HepG2 (cell line): Measurements from ENCODE around the gene VPS50. TPM values are rescaled to one million over a fixed set of nuclear protein-coding genes. Genes with fewer than 3 reads are reported as not detected.

ENCODE experiments used
- ARID2 ChIP-seq: sonication (generic); formaldehyde crosslinking; IDR thresholded peaks from 2 replicates; pipeline ENCODE4 v1.8.1; 2022; ENCODE audit warnings: mild to moderate bottlenecking, missing genetic modification reagents, borderline replicate concordance
- EEA1 ChIP-seq: sonication (generic); formaldehyde crosslinking; IDR thresholded peaks from 2 replicates; pipeline ENCODE4 v1.5.1; 2020; ENCODE audit warnings: mild to moderate bottlenecking, missing genetic modification reagents, borderline replicate concordance
- FOXK2 ChIP-seq: fragments of 450-650 bp; IDR thresholded peaks from 2 replicates; pipeline ENCODE4 v1.6.1; 2016
- GATAD1 ChIP-seq: IDR thresholded peaks from 2 replicates; pipeline ENCODE4 v1.6.1; 2016; ENCODE audit warnings: missing genetic modification reagents, missing compliant biosample characterization
- HES4 ChIP-seq: sonication (generic); formaldehyde crosslinking; IDR thresholded peaks from 2 replicates; pipeline ENCODE4 v1.9.0; 2021; ENCODE audit warnings: mild to moderate bottlenecking, missing genetic modification reagents, borderline replicate concordance
- KDM5A ChIP-seq: fragments of 200-600 bp; sonication (generic); IDR thresholded peaks from 2 replicates; pipeline ENCODE4 v1.7.0; 2018; ENCODE audit warnings: antibody characterized with exemption, mild to moderate bottlenecking, low read length, borderline replicate concordance
- KDM5B ChIP-seq: sonication (generic); formaldehyde crosslinking; IDR thresholded peaks from 2 replicates; pipeline ENCODE4 v1.4.0; 2020; ENCODE audit warnings: missing genetic modification reagents, mild to moderate bottlenecking, borderline replicate concordance
- MATR3 ChIP-seq: sonication (generic); formaldehyde crosslinking; IDR thresholded peaks from 2 replicates; pipeline ENCODE4 v1.4.0; 2020; ENCODE audit warnings: missing genetic modification reagents
- MYNN ChIP-seq: sonication (generic); formaldehyde crosslinking; IDR thresholded peaks from 2 replicates; pipeline ENCODE4 v1.4.0; 2020; ENCODE audit warnings: mild to moderate bottlenecking, low read depth, missing genetic modification reagents
- PAWR ChIP-seq: sonication (generic); formaldehyde crosslinking; IDR thresholded peaks from 2 replicates; pipeline ENCODE4 v1.4.0; 2020; ENCODE audit warnings: missing genetic modification reagents, mild to moderate bottlenecking, borderline replicate concordance
- PRPF4 ChIP-seq: fragments of 200-400 bp; formaldehyde crosslinking; IDR thresholded peaks from 2 replicates; pipeline ENCODE4 v1.6.1; 2016; ENCODE audit warnings: low read length, low read depth; ENCODE audit not compliant: poor library complexity, severe bottlenecking
- SNAI1 ChIP-seq: sonication (generic); formaldehyde crosslinking; IDR thresholded peaks from 2 replicates; pipeline ENCODE4 v1.5.0; 2020; ENCODE audit warnings: mild to moderate bottlenecking, missing genetic modification reagents, borderline replicate concordance
- SRSF1 ChIP-seq: fragments of 200-400 bp; formaldehyde crosslinking; optimal IDR thresholded peaks from 2 replicates; pipeline ENCODE3; 2017; ENCODE audit warnings: mild to moderate bottlenecking, low read depth, low read length, moderate library complexity
- STAT5B ChIP-seq: sonication (generic); formaldehyde crosslinking; IDR thresholded peaks from 2 replicates; pipeline ENCODE4 v1.4.0; 2020; ENCODE audit warnings: missing genetic modification reagents
- TBX3 ChIP-seq: fragments of 450-650 bp; IDR thresholded peaks from 2 replicates; pipeline ENCODE4 v1.6.1; 2017; ENCODE audit warnings: antibody characterized with exemption, mild to moderate bottlenecking, inconsistent platforms, borderline replicate concordance
- ZNF180 ChIP-seq: sonication (generic); formaldehyde crosslinking; IDR thresholded peaks from 2 replicates; pipeline ENCODE4 v1.4.0; 2020; ENCODE audit warnings: low read depth, missing genetic modification reagents, borderline replicate concordance
- ZNF274 ChIP-seq: sonication (generic); formaldehyde crosslinking; IDR thresholded peaks from 2 replicates; pipeline ENCODE4 v1.5.1; 2020; ENCODE audit warnings: mild to moderate bottlenecking, missing genetic modification reagents
- ZNF33A ChIP-seq: sonication (generic); formaldehyde crosslinking; IDR thresholded peaks from 2 replicates; pipeline ENCODE4 v1.5.1; 2020; ENCODE audit warnings: missing genetic modification reagents, mild to moderate bottlenecking, moderate library complexity, borderline replicate concordance
- ZNF557 ChIP-seq: sonication (generic); formaldehyde crosslinking; IDR thresholded peaks from 2 replicates; pipeline ENCODE4 v1.4.0; 2020; ENCODE audit warnings: missing genetic modification reagents
- ZNF589 ChIP-seq: sonication (generic); formaldehyde crosslinking; conservative IDR thresholded peaks from 2 replicates; pipeline ENCODE4 v1.8.0; 2022; ENCODE audit warnings: mild to moderate bottlenecking, moderate library complexity, missing genetic modification reagents
- ZNF672 ChIP-seq: sonication (generic); formaldehyde crosslinking; IDR thresholded peaks from 2 replicates; pipeline ENCODE4 v1.8.1; 2022; ENCODE audit warnings: missing genetic modification reagents
- ZNF891 ChIP-seq: sonication (generic); formaldehyde crosslinking; IDR thresholded peaks from 2 replicates; pipeline ENCODE4 v1.5.0; 2020; ENCODE audit warnings: mild to moderate bottlenecking, missing genetic modification reagents
- ZSCAN25 ChIP-seq: sonication (generic); formaldehyde crosslinking; IDR thresholded peaks from 2 replicates; pipeline ENCODE4 v1.8.0; 2022; ENCODE audit warnings: mild to moderate bottlenecking, missing genetic modification reagents
- polyA plus RNA-seq, 8 experiments: library from polyadenylated mRNA; depleted of rRNA in 3 of 8; stranded (reverse) in 7 of 8; unstranded in 1 of 8; fragments of >200 nt; fragmentation: Illumina TruSeq in 4 of 8; extraction: Trizol in 4 of 8; gene quantifications; 2 replicates each; pipeline versions ENCODE4 v1.2.1 to v1.2.3, GENCODE V29; 2011 to 2016; ENCODE audit warnings: low read depth in 4 of 8, missing spikeins in 1 of 8, mixed read lengths in 1 of 8; ENCODE audit not compliant: insufficient read depth in 1 of 8
- total RNA-seq, 5 experiments: library from RNA; depleted of rRNA; stranded (reverse); fragments of >200 nt; fragmentation: Illumina TruSeq; extraction: Trizol; gene quantifications; 2 replicates each; pipeline ENCODE4 v1.2.3, GENCODE V29; 2016; ENCODE audit warnings: low read depth in 1 of 5
- TF ChIP-seq, protein P1 (sequence below): sonication (generic); formaldehyde crosslinking; IDR thresholded peaks from 2 replicates; pipeline ENCODE4 v1.5.1; 2020; ENCODE audit warnings: mild to moderate bottlenecking, missing genetic modification reagents, moderate library complexity
- TF ChIP-seq, protein P2 (sequence below): sonication (generic); formaldehyde crosslinking; IDR thresholded peaks from 2 replicates; pipeline ENCODE4 v1.4.0; 2020; ENCODE audit warnings: mild to moderate bottlenecking, low read depth, missing genetic modification reagents

Gene VPS50
- total and polyA plus RNA-seq, 2 of the 13 experiments (the other 11 are each of a cell fraction or from before 2014, with no cell fraction given), result 10.3 to 20.4 TPM

DNA sequence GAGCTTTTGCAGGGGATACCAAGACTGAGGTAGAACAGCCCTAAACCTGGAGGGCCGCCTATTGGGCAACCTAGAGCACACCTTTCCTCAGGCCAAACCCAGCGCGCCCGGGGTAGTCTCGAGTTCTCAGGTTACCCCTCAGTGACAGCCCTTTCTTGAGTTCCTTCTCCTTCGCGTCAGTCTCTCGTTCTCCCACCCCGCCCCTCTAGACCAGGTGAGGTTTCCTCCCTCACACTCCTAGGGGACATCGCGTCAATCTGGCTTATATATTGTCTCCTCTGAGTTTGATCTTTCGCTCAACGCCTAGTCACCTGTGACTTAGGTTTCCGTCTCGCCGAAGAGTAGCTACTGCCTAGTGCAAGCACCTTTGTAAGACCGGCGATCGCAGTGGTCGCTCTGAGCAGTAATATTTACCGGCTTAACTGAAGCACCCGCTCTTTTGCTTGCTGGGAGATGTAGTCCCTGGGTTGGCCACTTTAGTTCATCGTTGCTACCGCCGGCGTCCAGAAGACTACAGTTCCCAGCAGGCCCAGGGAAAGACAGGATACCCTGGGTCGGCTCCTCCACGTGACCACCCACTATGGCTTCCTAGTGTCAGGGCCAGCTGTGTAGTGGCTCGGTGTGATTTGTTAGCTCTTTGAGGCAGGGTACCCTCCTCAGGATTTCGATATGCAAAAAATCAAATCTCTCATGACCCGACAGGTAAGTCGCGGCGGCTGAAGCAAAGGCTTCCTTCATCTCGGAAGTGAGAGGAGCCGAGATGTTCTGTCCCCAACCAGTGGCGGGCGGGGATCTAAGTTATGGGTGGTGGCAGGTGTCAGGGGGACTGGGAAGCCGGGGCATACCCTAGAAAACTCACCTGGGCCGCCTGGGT, at the start of gene VPS50 (continued):
- TF ChIP-seq, protein P1, sequence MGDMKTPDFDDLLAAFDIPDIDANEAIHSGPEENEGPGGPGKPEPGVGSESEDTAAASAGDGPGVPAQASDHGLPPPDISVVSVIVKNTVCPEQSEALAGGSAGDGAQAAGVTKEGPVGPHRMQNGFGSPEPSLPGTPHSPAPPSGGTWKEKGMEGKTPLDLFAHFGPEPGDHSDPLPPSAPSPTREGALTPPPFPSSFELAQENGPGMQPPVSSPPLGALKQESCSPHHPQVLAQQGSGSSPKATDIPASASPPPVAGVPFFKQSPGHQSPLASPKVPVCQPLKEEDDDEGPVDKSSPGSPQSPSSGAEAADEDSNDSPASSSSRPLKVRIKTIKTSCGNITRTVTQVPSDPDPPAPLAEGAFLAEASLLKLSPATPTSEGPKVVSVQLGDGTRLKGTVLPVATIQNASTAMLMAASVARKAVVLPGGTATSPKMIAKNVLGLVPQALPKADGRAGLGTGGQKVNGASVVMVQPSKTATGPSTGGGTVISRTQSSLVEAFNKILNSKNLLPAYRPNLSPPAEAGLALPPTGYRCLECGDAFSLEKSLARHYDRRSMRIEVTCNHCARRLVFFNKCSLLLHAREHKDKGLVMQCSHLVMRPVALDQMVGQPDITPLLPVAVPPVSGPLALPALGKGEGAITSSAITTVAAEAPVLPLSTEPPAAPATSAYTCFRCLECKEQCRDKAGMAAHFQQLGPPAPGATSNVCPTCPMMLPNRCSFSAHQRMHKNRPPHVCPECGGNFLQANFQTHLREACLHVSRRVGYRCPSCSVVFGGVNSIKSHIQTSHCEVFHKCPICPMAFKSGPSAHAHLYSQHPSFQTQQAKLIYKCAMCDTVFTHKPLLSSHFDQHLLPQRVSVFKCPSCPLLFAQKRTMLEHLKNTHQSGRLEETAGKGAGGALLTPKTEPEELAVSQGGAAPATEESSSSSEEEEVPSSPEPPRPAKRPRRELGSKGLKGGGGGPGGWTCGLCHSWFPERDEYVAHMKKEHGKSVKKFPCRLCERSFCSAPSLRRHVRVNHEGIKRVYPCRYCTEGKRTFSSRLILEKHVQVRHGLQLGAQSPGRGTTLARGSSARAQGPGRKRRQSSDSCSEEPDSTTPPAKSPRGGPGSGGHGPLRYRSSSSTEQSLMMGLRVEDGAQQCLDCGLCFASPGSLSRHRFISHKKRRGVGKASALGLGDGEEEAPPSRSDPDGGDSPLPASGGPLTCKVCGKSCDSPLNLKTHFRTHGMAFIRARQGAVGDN (CRISPR knock-in tag), result peak; percentile 44
- no peak for TF ChIP-seq ZNF33A (CRISPR knock-in tag)
- no peak for TF ChIP-seq ZNF557 (CRISPR knock-in tag)
- TF ChIP-seq PRPF4, result no peak
- TF ChIP-seq MATR3 (CRISPR knock-in tag), result no peak
- TF ChIP-seq, protein P2, sequence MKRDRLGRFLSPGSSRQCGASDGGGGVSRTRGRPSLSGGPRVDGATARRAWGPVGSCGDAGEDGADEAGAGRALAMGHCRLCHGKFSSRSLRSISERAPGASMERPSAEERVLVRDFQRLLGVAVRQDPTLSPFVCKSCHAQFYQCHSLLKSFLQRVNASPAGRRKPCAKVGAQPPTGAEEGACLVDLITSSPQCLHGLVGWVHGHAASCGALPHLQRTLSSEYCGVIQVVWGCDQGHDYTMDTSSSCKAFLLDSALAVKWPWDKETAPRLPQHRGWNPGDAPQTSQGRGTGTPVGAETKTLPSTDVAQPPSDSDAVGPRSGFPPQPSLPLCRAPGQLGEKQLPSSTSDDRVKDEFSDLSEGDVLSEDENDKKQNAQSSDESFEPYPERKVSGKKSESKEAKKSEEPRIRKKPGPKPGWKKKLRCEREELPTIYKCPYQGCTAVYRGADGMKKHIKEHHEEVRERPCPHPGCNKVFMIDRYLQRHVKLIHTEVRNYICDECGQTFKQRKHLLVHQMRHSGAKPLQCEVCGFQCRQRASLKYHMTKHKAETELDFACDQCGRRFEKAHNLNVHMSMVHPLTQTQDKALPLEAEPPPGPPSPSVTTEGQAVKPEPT (CRISPR knock-in tag), result 0 out of 2 replicates have a peak, but pooled peaks have one; percentile 50
- no peak for TF ChIP-seq STAT5B (CRISPR knock-in tag)
- TF ChIP-seq ZNF180, result no peak
- TF ChIP-seq TBX3, result no peak
- TF ChIP-seq GATAD1, result peak; percentile 100
- TF ChIP-seq FOXK2, result peak; percentile 49; the same call in 1 of the 2 replicates
- no peak for TF ChIP-seq PAWR
- TF ChIP-seq SRSF1, result no peak
- no peak for TF ChIP-seq ARID2
- TF ChIP-seq KDM5B (CRISPR knock-in tag), result peak; percentile 51; the same call in 1 of the 2 replicates
- TF ChIP-seq ZNF891 (CRISPR knock-in tag), result no peak
- no peak; the same call in 1 of the 2 replicates for TF ChIP-seq HES4 (CRISPR knock-in tag)
- TF ChIP-seq SNAI1 (CRISPR knock-in tag), result no peak
- TF ChIP-seq ZNF274, result no peak
- no peak for TF ChIP-seq ZSCAN25
- TF ChIP-seq ZNF589 (CRISPR knock-in tag), result no peak
- TF ChIP-seq ZNF672, result no peak
- TF ChIP-seq EEA1 (CRISPR knock-in tag), result no peak
- TF ChIP-seq KDM5A, result peak; percentile 99
- TF ChIP-seq MYNN (CRISPR knock-in tag), result no peak
